RWPE2 (cell line): ENCODE data around the gene KCTD5.

Experiments
- ATAC-seq: fragments of 200-7000 bp; cut with Tn5 transposase; 3 replicates; pipeline ENCODE4 v1.9.1; 2021; ENCODE audit warnings: low read depth
- DNase-seq: peaks from one replicate; pipeline ENCODE4 v3.0.0-alpha.2; 2020; ENCODE audit warnings: low spot score
- H3K27ac ChIP-seq: fragments of 450-650 bp; 2 replicates; pipeline ENCODE4 v1.5.1; 2017; ENCODE audit warnings: mild to moderate bottlenecking; ENCODE audit not compliant: poor library complexity, severe bottlenecking
- H3K27me3 ChIP-seq: fragments of 250-450 bp; sonication (Bioruptor Pico); 2 replicates; pipeline ENCODE4 v1.5.1; 2021; ENCODE audit warnings: mild to moderate bottlenecking, moderate library complexity; ENCODE audit not compliant: insufficient read depth, poor library complexity, severe bottlenecking
- H3K36me3 ChIP-seq: fragments of 250-450 bp; sonication (Bioruptor Pico); 2 replicates; pipeline ENCODE4 v1.5.1; 2020; ENCODE audit warnings: low read depth, mild to moderate bottlenecking, moderate library complexity
- H3K4me1 ChIP-seq: fragments of 250-450 bp; sonication (Bioruptor Pico); 2 replicates; pipeline ENCODE4 v1.5.1; 2021; ENCODE audit warnings: mild to moderate bottlenecking, moderate library complexity; ENCODE audit not compliant: insufficient read depth, poor library complexity, severe bottlenecking
- H3K4me3 ChIP-seq: fragments of 250-450 bp; sonication (Bioruptor Pico); 2 replicates; pipeline ENCODE4 v1.5.1; 2021; ENCODE audit warnings: mild to moderate bottlenecking, moderate library complexity; ENCODE audit not compliant: severe bottlenecking
- H3K9me3 ChIP-seq: fragments of 250-450 bp; sonication (Bioruptor Pico); 2 replicates; pipeline ENCODE4 v1.5.1; 2021; ENCODE audit warnings: mild to moderate bottlenecking, moderate library complexity; ENCODE audit not compliant: severe bottlenecking
- CTCF ChIP-seq: fragments of 450-650 bp; IDR thresholded peaks from one replicate; pipeline ENCODE4 v1.5.1; 2017; ENCODE audit warnings: mild to moderate bottlenecking, moderate library complexity; ENCODE audit not compliant: poor library complexity, severe bottlenecking

Gene KCTD5

GRCh38 chr16:2711370-2712062, 29.2 kb downstream of the KCTD5 start:
- ATAC-seq (peak; percentile 14; the same call in 1 of the 3 replicates), DNase-seq (no peak)
- no peaks in the 10 kb centered on the region for H3K27me3 ChIP-seq
- no peak overlapping the region for H3K4me3 ChIP-seq
- no peaks in the 10 kb centered on the region for H3K4me1 ChIP-seq
- peaks cover 13% of the 10 kb centered on the region for H3K36me3 ChIP-seq
- no peaks in the 10 kb centered on the region for H3K9me3 ChIP-seq
- TF ChIP-seq CTCF, result no peak
- H3K27ac ChIP-seq, result no peak overlapping the region

- Histone ChIP-seq H3K4me1 (no peaks in the 10 kb centered on the region), H3K36me3 (peaks cover 11% of the 10 kb centered on the region), H3K9me3 (no peaks in the 10 kb centered on the region)
Measured at GRCh38 chr16:2712063-2712441, 29.7 kb downstream of the KCTD5 start.

GRCh38 chr16:2712546-2712945, 30.2 kb downstream of the KCTD5 start:
- H3K27ac ChIP-seq, result no peak overlapping the region
- no peak for ATAC-seq
- no peaks in the 10 kb centered on the region for H3K27me3 ChIP-seq
- DNase-seq, result peak; percentile 64
- H3K4me1 ChIP-seq, result no peaks in the 10 kb centered on the region
- H3K36me3 ChIP-seq, result peaks cover 7% of the 10 kb centered on the region; the same call in 1 of the 2 replicates
- H3K4me3 ChIP-seq, result no peak overlapping the region
- TF ChIP-seq CTCF, result no peak
- H3K9me3 ChIP-seq, result no peaks in the 10 kb centered on the region

More at GRCh38 chr16:2712063-2712441, 29.7 kb downstream of the KCTD5 start:
- Histone ChIP-seq H3K4me3 (no peak overlapping the region), H3K27ac (no peak overlapping the region), H3K27me3 (no peaks in the 10 kb centered on the region)
- no peak for ATAC-seq
- TF ChIP-seq CTCF, result no peak
- DNase-seq, result peak; percentile 55

- H3K9me3 ChIP-seq, result no peaks in the 10 kb centered on the region
- DNase-seq (peak; percentile 61), ATAC-seq (no peak)
- H3K4me1 ChIP-seq, result no peaks in the 10 kb centered on the region
- no peak for TF ChIP-seq CTCF
- H3K27ac ChIP-seq, result no peak overlapping the region
- no peak overlapping the region for H3K4me3 ChIP-seq
- H3K36me3 ChIP-seq, result peaks cover under 1% of the 10 kb centered on the region; the same call in 1 of the 2 replicates
- H3K27me3 ChIP-seq, result no peaks in the 10 kb centered on the region
Measured at GRCh38 chr16:2713523-2713922, 31.2 kb downstream of the KCTD5 start.

GRCh38 chr16:2713985-2714774, 31.9 kb downstream of the KCTD5 start:
- Histone ChIP-seq H3K9me3 (no peaks in the 10 kb centered on the region), H3K27me3 (no peaks in the 10 kb centered on the region), H3K4me3 (no peak overlapping the region), H3K27ac (no peak overlapping the region), H3K36me3 (no peaks in the 10 kb centered on the region; the same call in 1 of the 2 replicates), H3K4me1 (no peaks in the 10 kb centered on the region)
- DNase-seq, result peak; percentile 63
- TF ChIP-seq CTCF, result no peak
- ATAC-seq, result no peak
